NCI-H187 treated with DMSO at 0.1 percent for 48 hours (cell line): ENCODE measurements around the gene PAF1.
"Not testable (repeated sequence)": the region's sequence is repeated elsewhere in the genome, so short reads cannot be mapped to it uniquely, and the experiment has no call there.

Experiments used
- DNase-seq: peaks from one replicate; lab custom pipeline; 2025; lab: John Stamatoyannopoulos, UW

PAF1 gene

GRCh38 chr19:39381910-39382611, 8.8 kb downstream of the PAF1 start:
- DNase-seq, result no peak

GRCh38 chr19:39380521-39381502, 10.1 kb downstream of the PAF1 start:
- DNase-seq, result no peak

- no peak for DNase-seq
These were observed 11.0 kb downstream of the PAF1 start for GRCh38 chr19:39379865-39380396.

- DNase-seq, result not testable (repeated sequence)
These were observed 11.5 kb downstream of the PAF1 start for GRCh38 chr19:39379366-39379765.

GRCh38 chr19:39377373-39378362, 13.2 kb downstream of the PAF1 start:
- DNase-seq, result no peak

GRCh38 chr19:39375929-39376328, 15.0 kb downstream of the PAF1 start:
- DNase-seq, result no peak

- DNase-seq, result no peak
These were observed 18.0 kb downstream of the PAF1 start for GRCh38 chr19:39372941-39373340.

GRCh38 chr19:39372047-39372802, 18.7 kb downstream of the PAF1 start:
- DNase-seq, result no peak

- no peak for DNase-seq
These were observed 20.2 kb downstream of the PAF1 start for GRCh38 chr19:39370735-39371134.

- no peak for DNase-seq
These were observed 21.7 kb downstream of the PAF1 start for GRCh38 chr19:39369200-39369599.

- no peak for DNase-seq
These were observed 25.4 kb downstream of the PAF1 start for GRCh38 chr19:39365531-39365930.

GRCh38 chr19:39363901-39364457, 26.9 kb downstream of the PAF1 start:
- no peak for DNase-seq

- no peak for DNase-seq
These were observed 27.9 kb downstream of the PAF1 start for GRCh38 chr19:39362682-39363657.

- DNase-seq, result no peak
These were observed 30.3 kb downstream of the PAF1 start for GRCh38 chr19:39360599-39360998.

GRCh38 chr19:39359026-39359425, 31.9 kb downstream of the PAF1 start:
- DNase-seq, result no peak

- DNase-seq, result no peak
These were observed 34.3 kb downstream of the PAF1 start for GRCh38 chr19:39356647-39357046.

- no peak for DNase-seq
These were observed 34.8 kb downstream of the PAF1 start for GRCh38 chr19:39356073-39356472.

- no peak for DNase-seq
These were observed 35.7 kb downstream of the PAF1 start for GRCh38 chr19:39355253-39355652.
